Anterior cingulate cortex (tissue), 58 donors: Measurements from ENCODE around the gene THSD4.
"Not testable (repeated sequence)": the region's sequence is repeated elsewhere in the genome, so short reads cannot be mapped to it uniquely, and the experiment has no call there.

Experiments
- DNase-seq, 58 donors: peaks; one replicate each; lab custom pipeline; 2025; lab: John Stamatoyannopoulos, UW

The THSD4 gene

GRCh38 chr15:71312194-71312708 lies 197.0 kb downstream of the THSD4 start:
- DNase-seq: no peak

GRCh38 chr15:71312731-71313460 lies 197.6 kb downstream of the THSD4 start:
- no peak for DNase-seq

GRCh38 chr15:71313806-71314205 lies 198.5 kb downstream of the THSD4 start:
- no peak for DNase-seq

GRCh38 chr15:71314956-71315537 lies 199.8 kb downstream of the THSD4 start:
- no peak for DNase-seq

GRCh38 chr15:71316911-71317310 lies 201.6 kb downstream of the THSD4 start:
- no peak for DNase-seq

- DNase-seq: not testable (repeated sequence)
Measured at GRCh38 chr15:71319424-71319823, 204.2 kb downstream of the THSD4 start.

- DNase-seq: no peak
Measured at GRCh38 chr15:71319935-71320334, 204.7 kb downstream of the THSD4 start.

- DNase-seq: no peak
Measured at GRCh38 chr15:71323082-71323481, 207.8 kb downstream of the THSD4 start.

GRCh38 chr15:71323584-71323983 lies 208.3 kb downstream of the THSD4 start:
- DNase-seq: no peak

- no peak for DNase-seq
Measured at GRCh38 chr15:71325481-71325880, 210.2 kb downstream of the THSD4 start.

GRCh38 chr15:71328453-71328852 lies 213.2 kb downstream of the THSD4 start:
- DNase-seq: no peak

- no peak for DNase-seq
Measured at GRCh38 chr15:71329041-71329440, 213.8 kb downstream of the THSD4 start.

- DNase-seq: no peak
Measured at GRCh38 chr15:71329497-71330260, 214.4 kb downstream of the THSD4 start.

- no peak for DNase-seq
Measured at GRCh38 chr15:71330638-71331162, 215.4 kb downstream of the THSD4 start.

- DNase-seq: no peak
Measured at GRCh38 chr15:71331173-71331572, 215.9 kb downstream of the THSD4 start.

GRCh38 chr15:71332431-71333004 lies 217.2 kb downstream of the THSD4 start:
- DNase-seq: no peak

- DNase-seq: no peak
Measured at GRCh38 chr15:71333136-71333700, 217.9 kb downstream of the THSD4 start.

- DNase-seq: no peak
Measured at GRCh38 chr15:71333839-71334238, 218.6 kb downstream of the THSD4 start.

GRCh38 chr15:71334434-71334833 lies 219.2 kb downstream of the THSD4 start:
- DNase-seq: no peak

GRCh38 chr15:71334873-71335272 lies 219.6 kb downstream of the THSD4 start:
- DNase-seq: no peak
